H9 (cell line): Measurements from ENCODE around the gene CD48. TPM values are rescaled to one million over a fixed set of nuclear protein-coding genes. Genes with fewer than 3 reads are reported as not detected.

Experiments used
- DNase-seq: peaks from one replicate; pipeline ENCODE4 v3.0.0-alpha.2; 2017
- H2AFZ ChIP-seq: one replicate; pipeline ENCODE4 v1.6.1; 2013; ENCODE audit warnings: mild to moderate bottlenecking, low read length, control low read depth, moderate library complexity
- H2AK5ac ChIP-seq: 2 replicates; pipeline ENCODE4 v1.6.1; 2013; ENCODE audit warnings: low read length, control low read depth, mixed read lengths; ENCODE audit not compliant: insufficient read length
- H2BK120ac ChIP-seq: one replicate; pipeline ENCODE4 v1.6.1; 2013; ENCODE audit warnings: low read depth, mild to moderate bottlenecking, low read length, control low read depth, inconsistent platforms; ENCODE audit not compliant: poor library complexity, severe bottlenecking
- H2BK12ac ChIP-seq: 2 replicates; pipeline ENCODE4 v1.6.1; 2013; ENCODE audit warnings: low read length, control low read depth, mixed read lengths, low read depth; ENCODE audit not compliant: insufficient read length
- H2BK15ac ChIP-seq: 2 replicates; pipeline ENCODE4 v1.6.1; 2013; ENCODE audit warnings: low read depth, low read length, control low read depth
- H2BK20ac ChIP-seq: one replicate; pipeline ENCODE4 v1.6.1; 2013; ENCODE audit warnings: low read depth, mild to moderate bottlenecking, low read length, control low read depth, inconsistent platforms; ENCODE audit not compliant: poor library complexity, severe bottlenecking
- H2BK5ac ChIP-seq: 2 replicates; pipeline ENCODE4 v1.6.1; 2013; ENCODE audit warnings: low read length, control low read depth, mixed read lengths; ENCODE audit not compliant: insufficient read length
- H3K14ac ChIP-seq: 2 replicates; pipeline ENCODE4 v1.6.1; 2013; ENCODE audit warnings: low read length, control low read depth; ENCODE audit not compliant: insufficient read depth
- H3K18ac ChIP-seq: 2 replicates; pipeline ENCODE4 v1.6.1; 2013; ENCODE audit warnings: low read depth, mild to moderate bottlenecking, mixed read lengths, low read length, control low read depth; ENCODE audit not compliant: insufficient read length
- H3K23ac ChIP-seq: 2 replicates; pipeline ENCODE4 v1.6.1; 2013; ENCODE audit warnings: low read length, control low read depth, mixed read lengths, low read depth; ENCODE audit not compliant: insufficient read length
- H3K23me2 ChIP-seq: 2 replicates; pipeline ENCODE4 v1.6.1; 2013; ENCODE audit warnings: low read depth, mild to moderate bottlenecking, mixed read lengths, low read length, control low read depth; ENCODE audit not compliant: insufficient read length, poor library complexity, severe bottlenecking
- H3K27ac ChIP-seq: 2 replicates; pipeline ENCODE4 v1.5.1; 2013; ENCODE audit warnings: low read length, control low read depth, mixed read lengths, low read depth; ENCODE audit not compliant: insufficient read length
- H3K27me3 ChIP-seq: 2 replicates; pipeline ENCODE4 v1.6.1; 2013; ENCODE audit warnings: low read length, control low read depth, inconsistent platforms; ENCODE audit not compliant: insufficient read depth
- H3K4ac ChIP-seq: 2 replicates; pipeline ENCODE4 v1.6.1; 2013; ENCODE audit warnings: low read depth, mild to moderate bottlenecking, control low read depth, inconsistent platforms, low read length, moderate library complexity
- H3K4me1 ChIP-seq: 2 replicates; pipeline ENCODE4 v1.6.1; 2013; ENCODE audit warnings: low read length, control low read depth, inconsistent platforms; ENCODE audit not compliant: insufficient read depth
- H3K4me2 ChIP-seq: 2 replicates; pipeline ENCODE4 v1.6.1; 2013; ENCODE audit warnings: low read length, control low read depth, mixed read lengths; ENCODE audit not compliant: insufficient read length, insufficient read depth
- H3K56ac ChIP-seq: 2 replicates; pipeline ENCODE4 v1.6.1; 2013; ENCODE audit warnings: low read depth, mild to moderate bottlenecking, mixed read lengths, low read length, control low read depth; ENCODE audit not compliant: insufficient read length
- H3K79me1 ChIP-seq: 2 replicates; pipeline ENCODE4 v1.6.1; 2013; ENCODE audit warnings: low read depth, mild to moderate bottlenecking, moderate library complexity, low read length, control low read depth, inconsistent platforms; ENCODE audit not compliant: insufficient read depth, poor library complexity, severe bottlenecking
- H3K79me2 ChIP-seq: 2 replicates; pipeline ENCODE4 v1.6.1; 2013; ENCODE audit warnings: low read length, control low read depth, inconsistent platforms; ENCODE audit not compliant: insufficient read depth
- H3K9ac ChIP-seq: 2 replicates; pipeline ENCODE4 v1.6.1; 2013; ENCODE audit warnings: low read length, control low read depth, mixed read lengths; ENCODE audit not compliant: insufficient read length; ENCODE audit errors: extremely low read depth
- H3K9me3 ChIP-seq: one replicate; pipeline ENCODE4 v1.6.1; 2013; ENCODE audit warnings: low read depth, low read length, inconsistent platforms; ENCODE audit not compliant: control insufficient read depth
- H3T11ph ChIP-seq: one replicate; pipeline ENCODE4 v1.6.1; 2013; ENCODE audit warnings: mild to moderate bottlenecking, low read length, control low read depth, inconsistent platforms
- H4K20me1 ChIP-seq: one replicate; pipeline ENCODE4 v1.6.1; 2013; ENCODE audit not compliant: control insufficient read depth, insufficient read length, insufficient read depth
- H4K5ac ChIP-seq: 2 replicates; pipeline ENCODE4 v1.6.1; 2013; ENCODE audit warnings: low read depth, mild to moderate bottlenecking, mixed read lengths, low read length, control low read depth; ENCODE audit not compliant: insufficient read length
- H4K8ac ChIP-seq: replicated peaks from 2 replicates; pipeline ENCODE4 v1.6.1; 2013; ENCODE audit warnings: low read length, control low read depth, mixed read lengths, low read depth; ENCODE audit not compliant: insufficient read length
- H4K91ac ChIP-seq: 2 replicates; pipeline ENCODE4 v1.6.1; 2013; ENCODE audit warnings: low read depth, mild to moderate bottlenecking, moderate library complexity, mixed read lengths, low read length, control low read depth; ENCODE audit not compliant: insufficient read length
- H3K27ac Mint-ChIP-seq, 3 experiments: 2 replicates in 2 of 3; 3 replicates in 1 of 3; pipeline ENCODE4 v1.8.0; 2020 to 2021; ENCODE audit warnings: mixed read lengths in 3 of 3, mild to moderate bottlenecking in 1 of 3, moderate library complexity in 1 of 3
- H3K27me3 Mint-ChIP-seq: 2 replicates; pipeline ENCODE4 v1.8.0; 2021; ENCODE audit warnings: low read depth, mild to moderate bottlenecking, moderate library complexity, mixed read lengths
- H3K36me3 Mint-ChIP-seq, 3 experiments: 2 replicates in 2 of 3; 3 replicates in 1 of 3; pipeline ENCODE4 v1.8.0; 2020 to 2021; ENCODE audit warnings: low read depth in 3 of 3, mixed read lengths in 3 of 3; ENCODE audit not compliant: insufficient read depth in 1 of 3
- H3K4me1 Mint-ChIP-seq, 2 experiments: 2 replicates each; pipeline ENCODE4 v1.8.0; 2020; ENCODE audit warnings: mixed read lengths in 2 of 2
- H3K4me3 Mint-ChIP-seq, 2 experiments: 2 replicates in 1 of 2; 3 replicates in 1 of 2; pipeline ENCODE4 v1.8.0; 2020 to 2021; ENCODE audit warnings: mild to moderate bottlenecking in 2 of 2, mixed read lengths in 2 of 2, moderate library complexity in 1 of 2
- H3K9me3 Mint-ChIP-seq, 2 experiments: 2 replicates in 1 of 2; 3 replicates in 1 of 2; pipeline ENCODE4 v1.8.0; 2020; ENCODE audit warnings: mild to moderate bottlenecking in 2 of 2, mixed read lengths in 2 of 2, moderate library complexity in 1 of 2
- CTCF ChIP-seq: fragments of 200-600 bp; sonication (generic); conservative IDR thresholded peaks from 3 replicates; pipeline ENCODE4 v1.8.0; 2021; ENCODE audit warnings: antibody characterized with exemption, mild to moderate bottlenecking
- WGBS: extraction: QIAGEN DNeasy Blood & Tissue Kit; methylation state at CpG from one replicate; pipeline ENCODE4 v1.1.7; 2013; ENCODE audit warnings: missing lambda C conversion rate, low lambda C conversion rate, mixed read lengths; ENCODE audit not compliant: insufficient read length; ENCODE audit errors: extremely low coverage; 5-methylcytosine and 5-hydroxymethylcytosine counted together
- total RNA-seq: library from RNA; stranded (reverse); gene quantifications from 2 replicates; pipeline ENCODE4 v1.2.1, GENCODE V29; 2021

CD48 gene
- total RNA-seq, 1 experiment from 2014 or later = not detected

GRCh38 chr1:160630523-160631451 lies 80.8 kb downstream of the CD48 start:
- H3K4me2 ChIP-seq = no peak overlapping the region
- H3K27ac Mint-ChIP-seq = no peak overlapping the region
- H3K27me3 Mint-ChIP-seq = peaks cover 1% of the 10 kb centered on the region; the same call in 1 of the 2 replicates

More at GRCh38 chr1:160630523-160631451, 80.8 kb downstream of the CD48 start:
- H3K4me1 ChIP-seq = no peaks in the 10 kb centered on the region
- H3K9me3 ChIP-seq = no peaks in the 10 kb centered on the region
- H3K56ac ChIP-seq = no peak overlapping the region
- no peak overlapping the region for H2BK5ac ChIP-seq
- no peaks in the 10 kb centered on the region for H3K79me2 ChIP-seq
- H2BK120ac ChIP-seq = no peak overlapping the region
- no peak overlapping the region for H2BK15ac ChIP-seq
- no peaks in the 10 kb centered on the region for H4K20me1 ChIP-seq
- no CpG with 5 or more reads among the region's 9 CpGs for WGBS
- H3K4ac ChIP-seq = no peak overlapping the region
- H4K8ac ChIP-seq = no peak overlapping the region
- no peak overlapping the region for H3K9ac ChIP-seq
- no peak for TF ChIP-seq CTCF
- no peak overlapping the region for H2AK5ac ChIP-seq
- H3K23me2 ChIP-seq = no peaks in the 10 kb centered on the region
- H3K9me3 Mint-ChIP-seq = no peaks in the 10 kb centered on the region; a peak in 1 of 5 replicates
- no peak overlapping the region for H2BK20ac ChIP-seq
- no peak overlapping the region for H4K5ac ChIP-seq
- H3K36me3 Mint-ChIP-seq = no peaks in the 10 kb centered on the region
- no peak overlapping the region for H3K27ac ChIP-seq
- no peak overlapping the region for H3K4me3 Mint-ChIP-seq
- no peak overlapping the region for H3K23ac ChIP-seq
- no peaks in the 10 kb centered on the region for H3K27me3 ChIP-seq
- no peak overlapping the region for H3K18ac ChIP-seq
- no peak overlapping the region for H2BK12ac ChIP-seq
- H4K91ac ChIP-seq = no peak overlapping the region
- no peak for DNase-seq
- H3T11ph ChIP-seq = no peak overlapping the region
- H3K79me1 ChIP-seq = no peaks in the 10 kb centered on the region
- 0 out of 4 replicates have a peak, but pooled peaks cover 0 to 2% of the 10 kb centered on the region in 2 experiments for H3K4me1 Mint-ChIP-seq
- no peak overlapping the region for H2AFZ ChIP-seq
- H3K14ac ChIP-seq = no peak overlapping the region
